HEK293 (cell line): ENCODE results near the gene ACKR1.

Experiments
- CTCF ChIA-PET: fragments of 350-600 bp; formaldehyde crosslinking; extraction: SDS; loops from one replicate; lab custom pipeline; 2021; ENCODE audit warnings: antibody characterized with exemption; lab: Yijun Ruan, JAX
- POLR2A ChIA-PET: fragments of 300-600 bp; formaldehyde crosslinking; extraction: SDS; loops from one replicate; lab custom pipeline; 2020; ENCODE audit warnings: antibody characterized with exemption, inconsistent platforms; lab: Yijun Ruan, JAX
- H3K27ac ChIP-seq: fragments of 200-500 bp; sonication (Bioruptor generic); 2 replicates; pipeline ENCODE4 v1.5.1; 2014; ENCODE audit warnings: low read depth, low read length, control low read depth, inconsistent platforms; ENCODE audit errors: extremely low read depth
- H3K36me3 ChIP-seq, 2 experiments: fragments of 200-500 bp in 1 of 2; sonication (Bioruptor generic) in 1 of 2; 1 replicate in 1 of 2; 2 replicates in 1 of 2; pipeline ENCODE4 v1.5.1; 2014 to 2017; ENCODE audit warnings: inconsistent platforms in 2 of 2, low read length in 2 of 2; ENCODE audit not compliant: control insufficient read depth in 2 of 2, insufficient read depth in 1 of 2
- H3K4me1 ChIP-seq: fragments of 200-500 bp; sonication (Bioruptor generic); 2 replicates; pipeline ENCODE4 v1.5.1; 2014; ENCODE audit warnings: mild to moderate bottlenecking, low read length, inconsistent platforms; ENCODE audit not compliant: control insufficient read depth, insufficient read depth
- H3K4me3 ChIP-seq: 2 replicates; pipeline ENCODE4 v1.5.1; 2011; ENCODE audit warnings: low read depth, mild to moderate bottlenecking, control low read depth, low read length, moderate library complexity
- H3K9me3 ChIP-seq: fragments of 200-500 bp; sonication (Bioruptor generic); 2 replicates; pipeline ENCODE4 v1.5.1; 2014; ENCODE audit warnings: low read depth, low read length, inconsistent platforms; ENCODE audit not compliant: control insufficient read depth, insufficient read depth
- FEZF1 ChIP-seq: fragments of 450-650 bp; formaldehyde crosslinking; IDR thresholded peaks from 2 replicates; pipeline ENCODE4 v1.5.1; 2016; ENCODE audit warnings: missing biosample characterization, missing genetic modification characterization
- MYNN ChIP-seq: fragments of 450-650 bp; formaldehyde crosslinking; IDR thresholded peaks from 2 replicates; pipeline ENCODE4 v1.5.1; 2016; ENCODE audit warnings: missing biosample characterization, missing genetic modification characterization, borderline replicate concordance
- MZF1 ChIP-seq: fragments of 450-650 bp; formaldehyde crosslinking; IDR thresholded peaks from 2 replicates; pipeline ENCODE4 v1.5.1; 2017; ENCODE audit warnings: missing biosample characterization, missing genetic modification characterization, borderline replicate concordance
- SCRT1 ChIP-seq: fragments of 450-650 bp; formaldehyde crosslinking; IDR thresholded peaks from 2 replicates; pipeline ENCODE4 v1.5.1; 2016; ENCODE audit warnings: missing biosample characterization, missing genetic modification characterization, borderline replicate concordance
- SP2 ChIP-seq: fragments of 450-650 bp; formaldehyde crosslinking; IDR thresholded peaks from 2 replicates; pipeline ENCODE4 v1.5.1; 2016; ENCODE audit warnings: missing biosample characterization, missing genetic modification characterization
- ZNF16 ChIP-seq: fragments of 450-650 bp; formaldehyde crosslinking; IDR thresholded peaks from 2 replicates; pipeline ENCODE4 v1.5.1; 2016; ENCODE audit warnings: low read depth, missing biosample characterization, missing genetic modification characterization
- ZNF175 ChIP-seq: fragments of 450-650 bp; formaldehyde crosslinking; IDR thresholded peaks from 2 replicates; pipeline ENCODE4 v1.5.1; 2016; ENCODE audit warnings: missing biosample characterization, missing genetic modification characterization
- ZNF2 ChIP-seq: fragments of 450-650 bp; formaldehyde crosslinking; IDR thresholded peaks from 2 replicates; pipeline ENCODE4 v1.5.1; 2016; ENCODE audit warnings: missing biosample characterization, missing genetic modification characterization
- ZNF23 ChIP-seq: fragments of 450-650 bp; formaldehyde crosslinking; IDR thresholded peaks from 2 replicates; pipeline ENCODE4 v1.5.1; 2016; ENCODE audit warnings: missing biosample characterization, missing genetic modification characterization, borderline replicate concordance
- ZNF239 ChIP-seq: fragments of 450-650 bp; formaldehyde crosslinking; IDR thresholded peaks from 2 replicates; pipeline ENCODE4 v1.5.1; 2016; ENCODE audit warnings: missing biosample characterization, missing genetic modification characterization
- ZNF391 ChIP-seq: fragments of 450-650 bp; formaldehyde crosslinking; IDR thresholded peaks from 2 replicates; pipeline ENCODE4 v1.5.1; 2016; ENCODE audit warnings: low read depth, missing biosample characterization, missing genetic modification characterization, borderline replicate concordance
- ZNF514 ChIP-seq: fragments of 450-650 bp; formaldehyde crosslinking; IDR thresholded peaks from 2 replicates; pipeline ENCODE4 v1.5.1; 2016; ENCODE audit warnings: missing biosample characterization, missing genetic modification characterization
- ZNF560 ChIP-seq: fragments of 450-650 bp; formaldehyde crosslinking; IDR thresholded peaks from 2 replicates; pipeline ENCODE4 v1.5.1; 2017; ENCODE audit warnings: missing biosample characterization, missing genetic modification characterization, borderline replicate concordance
- TF ChIP-seq, protein P1 (sequence below): fragments of 450-650 bp; formaldehyde crosslinking; IDR thresholded peaks from 2 replicates; pipeline ENCODE4 v1.5.0; 2017; ENCODE audit warnings: missing biosample characterization, missing genetic modification characterization, borderline replicate concordance
- TF ChIP-seq, protein P2 (sequence below): fragments of 450-650 bp; formaldehyde crosslinking; IDR thresholded peaks from 2 replicates; pipeline ENCODE4 v1.5.1; 2016; ENCODE audit warnings: missing biosample characterization, missing genetic modification characterization, low read depth
- TF ChIP-seq, protein P3 (sequence below): fragments of 450-650 bp; formaldehyde crosslinking; IDR thresholded peaks from 2 replicates; pipeline ENCODE4 v1.5.1; 2016; ENCODE audit warnings: missing biosample characterization, missing genetic modification characterization, borderline replicate concordance
- TF ChIP-seq, protein P4 (sequence below): fragments of 450-650 bp; formaldehyde crosslinking; IDR thresholded peaks from 2 replicates; pipeline ENCODE4 v1.5.1; 2016; ENCODE audit warnings: missing biosample characterization, missing genetic modification characterization
- TF ChIP-seq, protein P5 (sequence below): fragments of 450-650 bp; formaldehyde crosslinking; IDR thresholded peaks from 2 replicates; pipeline ENCODE4 v1.5.1; 2016; ENCODE audit warnings: missing biosample characterization, missing genetic modification characterization

Gene ACKR1, protein sequence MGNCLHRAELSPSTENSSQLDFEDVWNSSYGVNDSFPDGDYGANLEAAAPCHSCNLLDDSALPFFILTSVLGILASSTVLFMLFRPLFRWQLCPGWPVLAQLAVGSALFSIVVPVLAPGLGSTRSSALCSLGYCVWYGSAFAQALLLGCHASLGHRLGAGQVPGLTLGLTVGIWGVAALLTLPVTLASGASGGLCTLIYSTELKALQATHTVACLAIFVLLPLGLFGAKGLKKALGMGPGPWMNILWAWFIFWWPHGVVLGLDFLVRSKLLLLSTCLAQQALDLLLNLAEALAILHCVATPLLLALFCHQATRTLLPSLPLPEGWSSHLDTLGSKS

DNA sequence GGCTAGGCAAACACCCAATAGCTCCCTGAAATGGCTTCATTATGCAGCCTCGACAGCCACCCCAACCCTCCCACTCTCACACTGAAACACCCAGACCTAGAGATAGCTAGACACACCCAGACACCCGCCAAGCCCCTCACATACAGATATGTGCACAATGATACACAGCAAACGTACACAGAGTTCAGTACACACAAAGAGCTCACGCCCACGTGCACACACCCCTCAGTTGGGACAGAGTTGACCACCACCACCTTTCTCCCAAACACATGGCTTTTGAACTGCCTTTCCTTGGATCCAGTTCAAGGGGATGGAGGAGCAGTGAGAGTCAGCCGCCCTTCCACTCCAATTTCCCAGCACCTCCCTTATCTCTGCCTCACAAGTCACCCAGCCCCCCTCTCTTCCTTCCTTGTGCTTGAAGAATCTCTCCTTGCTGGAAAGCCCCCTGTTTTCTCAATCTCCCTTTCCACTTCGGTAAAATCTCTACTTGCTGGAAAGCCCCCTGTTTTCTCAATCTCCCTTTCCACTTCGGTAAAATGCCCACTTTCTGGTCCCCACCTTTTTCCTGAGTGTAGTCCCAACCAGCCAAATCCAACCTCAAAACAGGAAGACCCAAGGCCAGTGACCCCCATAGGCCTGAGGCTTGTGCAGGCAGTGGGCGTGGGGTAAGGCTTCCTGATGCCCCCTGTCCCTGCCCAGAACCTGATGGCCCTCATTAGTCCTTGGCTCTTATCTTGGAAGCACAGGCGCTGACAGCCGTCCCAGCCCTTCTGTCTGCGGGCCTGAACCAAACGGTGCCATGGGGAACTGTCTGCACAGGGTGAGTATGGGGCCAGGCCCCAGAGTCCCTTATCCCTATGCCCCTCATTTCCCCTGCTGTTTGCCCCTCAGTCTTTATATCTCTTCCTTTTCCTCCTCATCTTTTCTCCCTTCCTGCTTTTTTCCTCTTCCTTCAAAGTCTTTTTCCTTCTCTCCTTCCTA lies at the start of gene ACKR1:
Gene ACKR1, plus strand, starts transcription at position 715 of the 981 bp plus-strand sequence. Its CDS starts 85 bp downstream, at position 800.
- no peaks in the 10 kb centered on the region for H3K9me3 ChIP-seq
- no peak within 1 kb of the TSS for H3K4me3 ChIP-seq
- TF ChIP-seq, protein P1, sequence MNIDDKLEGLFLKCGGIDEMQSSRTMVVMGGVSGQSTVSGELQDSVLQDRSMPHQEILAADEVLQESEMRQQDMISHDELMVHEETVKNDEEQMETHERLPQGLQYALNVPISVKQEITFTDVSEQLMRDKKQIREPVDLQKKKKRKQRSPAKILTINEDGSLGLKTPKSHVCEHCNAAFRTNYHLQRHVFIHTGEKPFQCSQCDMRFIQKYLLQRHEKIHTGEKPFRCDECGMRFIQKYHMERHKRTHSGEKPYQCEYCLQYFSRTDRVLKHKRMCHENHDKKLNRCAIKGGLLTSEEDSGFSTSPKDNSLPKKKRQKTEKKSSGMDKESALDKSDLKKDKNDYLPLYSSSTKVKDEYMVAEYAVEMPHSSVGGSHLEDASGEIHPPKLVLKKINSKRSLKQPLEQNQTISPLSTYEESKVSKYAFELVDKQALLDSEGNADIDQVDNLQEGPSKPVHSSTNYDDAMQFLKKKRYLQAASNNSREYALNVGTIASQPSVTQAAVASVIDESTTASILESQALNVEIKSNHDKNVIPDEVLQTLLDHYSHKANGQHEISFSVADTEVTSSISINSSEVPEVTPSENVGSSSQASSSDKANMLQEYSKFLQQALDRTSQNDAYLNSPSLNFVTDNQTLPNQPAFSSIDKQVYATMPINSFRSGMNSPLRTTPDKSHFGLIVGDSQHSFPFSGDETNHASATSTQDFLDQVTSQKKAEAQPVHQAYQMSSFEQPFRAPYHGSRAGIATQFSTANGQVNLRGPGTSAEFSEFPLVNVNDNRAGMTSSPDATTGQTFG = no peak
- TF ChIP-seq ZNF514 (no peak), ZNF175 (no peak), FEZF1 (tag by site-specific recombination) (no peak), SP2 (tag by site-specific recombination) (no peak), ZNF2 (tag by site-specific recombination) (no peak), ZNF23 (tag by site-specific recombination) (no peak), SCRT1 (tag by site-specific recombination) (no peak), ZNF560 (tag by site-specific recombination) (no peak), MZF1 (no peak), ZNF239 (no peak), ZNF391 (no peak), MYNN (tag by site-specific recombination) (no peak), ZNF16 (tag by site-specific recombination) (no peak)
- TF ChIP-seq, protein P2, sequence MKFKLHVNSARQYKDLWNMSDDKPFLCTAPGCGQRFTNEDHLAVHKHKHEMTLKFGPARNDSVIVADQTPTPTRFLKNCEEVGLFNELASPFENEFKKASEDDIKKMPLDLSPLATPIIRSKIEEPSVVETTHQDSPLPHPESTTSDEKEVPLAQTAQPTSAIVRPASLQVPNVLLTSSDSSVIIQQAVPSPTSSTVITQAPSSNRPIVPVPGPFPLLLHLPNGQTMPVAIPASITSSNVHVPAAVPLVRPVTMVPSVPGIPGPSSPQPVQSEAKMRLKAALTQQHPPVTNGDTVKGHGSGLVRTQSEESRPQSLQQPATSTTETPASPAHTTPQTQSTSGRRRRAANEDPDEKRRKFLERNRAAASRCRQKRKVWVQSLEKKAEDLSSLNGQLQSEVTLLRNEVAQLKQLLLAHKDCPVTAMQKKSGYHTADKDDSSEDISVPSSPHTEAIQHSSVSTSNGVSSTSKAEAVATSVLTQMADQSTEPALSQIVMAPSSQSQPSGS = no peak
- TF ChIP-seq, protein P3, sequence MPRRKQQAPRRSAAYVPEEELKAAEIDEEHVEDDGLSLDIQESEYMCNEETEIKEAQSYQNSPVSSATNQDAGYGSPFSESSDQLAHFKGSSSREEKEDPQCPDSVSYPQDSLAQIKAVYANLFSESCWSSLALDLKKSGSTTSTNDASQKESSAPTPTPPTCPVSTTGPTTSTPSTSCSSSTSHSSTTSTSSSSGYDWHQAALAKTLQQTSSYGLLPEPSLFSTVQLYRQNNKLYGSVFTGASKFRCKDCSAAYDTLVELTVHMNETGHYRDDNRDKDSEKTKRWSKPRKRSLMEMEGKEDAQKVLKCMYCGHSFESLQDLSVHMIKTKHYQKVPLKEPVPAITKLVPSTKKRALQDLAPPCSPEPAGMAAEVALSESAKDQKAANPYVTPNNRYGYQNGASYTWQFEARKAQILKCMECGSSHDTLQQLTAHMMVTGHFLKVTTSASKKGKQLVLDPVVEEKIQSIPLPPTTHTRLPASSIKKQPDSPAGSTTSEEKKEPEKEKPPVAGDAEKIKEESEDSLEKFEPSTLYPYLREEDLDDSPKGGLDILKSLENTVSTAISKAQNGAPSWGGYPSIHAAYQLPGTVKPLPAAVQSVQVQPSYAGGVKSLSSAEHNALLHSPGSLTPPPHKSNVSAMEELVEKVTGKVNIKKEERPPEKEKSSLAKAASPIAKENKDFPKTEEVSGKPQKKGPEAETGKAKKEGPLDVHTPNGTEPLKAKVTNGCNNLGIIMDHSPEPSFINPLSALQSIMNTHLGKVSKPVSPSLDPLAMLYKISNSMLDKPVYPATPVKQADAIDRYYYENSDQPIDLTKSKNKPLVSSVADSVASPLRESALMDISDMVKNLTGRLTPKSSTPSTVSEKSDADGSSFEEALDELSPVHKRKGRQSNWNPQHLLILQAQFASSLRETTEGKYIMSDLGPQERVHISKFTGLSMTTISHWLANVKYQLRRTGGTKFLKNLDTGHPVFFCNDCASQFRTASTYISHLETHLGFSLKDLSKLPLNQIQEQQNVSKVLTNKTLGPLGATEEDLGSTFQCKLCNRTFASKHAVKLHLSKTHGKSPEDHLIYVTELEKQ (tag by site-specific recombination) = no peak
- TF ChIP-seq, protein P4, sequence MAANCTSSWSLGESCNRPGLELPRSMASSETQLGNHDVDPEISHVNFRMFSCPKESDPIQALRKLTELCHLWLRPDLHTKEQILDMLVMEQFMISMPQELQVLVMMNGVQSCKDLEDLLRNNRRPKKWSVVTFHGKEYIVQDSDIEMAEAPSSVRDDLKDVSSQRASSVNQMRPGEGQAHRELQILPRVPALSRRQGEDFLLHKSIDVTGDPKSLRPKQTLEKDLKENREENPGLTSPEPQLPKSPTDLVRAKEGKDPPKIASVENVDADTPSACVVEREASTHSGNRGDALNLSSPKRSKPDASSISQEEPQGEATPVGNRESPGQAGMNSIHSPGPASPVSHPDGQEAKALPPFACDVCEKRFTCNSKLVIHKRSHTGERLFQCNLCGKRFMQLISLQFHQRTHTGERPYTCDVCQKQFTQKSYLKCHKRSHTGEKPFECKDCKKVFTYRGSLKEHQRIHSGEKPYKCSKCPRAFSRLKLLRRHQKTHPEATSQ = no peak
- TF ChIP-seq, protein P5, sequence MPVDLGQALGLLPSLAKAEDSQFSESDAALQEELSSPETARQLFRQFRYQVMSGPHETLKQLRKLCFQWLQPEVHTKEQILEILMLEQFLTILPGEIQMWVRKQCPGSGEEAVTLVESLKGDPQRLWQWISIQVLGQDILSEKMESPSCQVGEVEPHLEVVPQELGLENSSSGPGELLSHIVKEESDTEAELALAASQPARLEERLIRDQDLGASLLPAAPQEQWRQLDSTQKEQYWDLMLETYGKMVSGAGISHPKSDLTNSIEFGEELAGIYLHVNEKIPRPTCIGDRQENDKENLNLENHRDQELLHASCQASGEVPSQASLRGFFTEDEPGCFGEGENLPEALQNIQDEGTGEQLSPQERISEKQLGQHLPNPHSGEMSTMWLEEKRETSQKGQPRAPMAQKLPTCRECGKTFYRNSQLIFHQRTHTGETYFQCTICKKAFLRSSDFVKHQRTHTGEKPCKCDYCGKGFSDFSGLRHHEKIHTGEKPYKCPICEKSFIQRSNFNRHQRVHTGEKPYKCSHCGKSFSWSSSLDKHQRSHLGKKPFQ (tag by site-specific recombination) = no peak
- ChIA-PET POLR2A (no interaction called here), CTCF (interaction anchor here (0.6 to 5.5 kb wide), 4 partner anchors 8 to 719 kb away, joined by 4 to 33 read pairs (median 9); no protein-coding TSS in a partner anchor)
- H3K36me3 ChIP-seq = no peaks in the 10 kb centered on the region
- no peaks in the 10 kb centered on the region for H3K4me1 ChIP-seq
- no peak within 1 kb of the TSS for H3K27ac ChIP-seq
